ENCODE data around the gene ADAM10. TPM values are rescaled to one million over a fixed set of nuclear protein-coding genes. Genes with fewer than 3 reads are reported as not detected.

Gene ADAM10
- total and polyA plus RNA-seq, 2 donors (not counting 1 experiment from before 2014, with no cell fraction given), result 18.8 to 138 TPM

DNA sequence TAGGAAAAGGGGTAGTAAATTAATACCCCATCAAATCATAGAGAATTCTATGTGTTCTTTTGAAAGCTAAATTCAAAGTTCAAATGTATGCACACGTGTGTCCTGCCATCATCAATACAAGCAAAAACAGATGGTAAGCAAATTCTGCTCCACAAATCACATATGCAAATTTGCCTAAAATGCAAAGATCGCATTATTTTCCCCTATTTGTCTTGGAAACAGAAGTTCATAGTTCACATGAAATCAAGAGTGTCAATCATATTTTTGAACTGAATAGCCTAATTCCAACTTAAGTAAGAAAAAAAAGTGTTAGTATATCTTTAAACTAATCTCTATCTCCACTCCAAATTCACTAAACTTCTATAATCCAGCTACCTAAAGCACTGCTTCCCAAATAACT lies 8.5 kb downstream of the ADAM10 start:
- no peak overlapping the region for H2AFZ ChIP-seq (ENCODE audit: insufficient read depth, low read depth, low read length, poor library complexity, severe bottlenecking)
- peaks cover 6 to 22% of the 10 kb centered on the region in 2 donors for H3K4me1 ChIP-seq (ENCODE audit: control insufficient read depth in 2 of 2, insufficient read depth in 2 of 2, low read length in 2 of 2)
- no peaks in the 10 kb centered on the region for H3K36me3 ChIP-seq (replicated peaks in 1 of 2; ENCODE audit: control extremely low read depth in 1 of 2, control insufficient read depth in 1 of 2, extremely low read depth in 1 of 2, insufficient read depth in 2 of 2, low read length in 1 of 2)
- peaks cover 98% of the 10 kb centered on the region for H3K79me2 ChIP-seq (ENCODE audit: control insufficient read depth, insufficient read depth, low read length)
- no peaks in the 10 kb centered on the region for H3K27me3 Mint-ChIP-seq
- H3K4me3 ChIP-seq (ENCODE audit: control extremely low read depth in 1 of 5, extremely low read depth in 1 of 5, insufficient read depth in 1 of 5, low read depth in 2 of 5, low read length in 4 of 5), result no peak overlapping the region
- H3K4me2 ChIP-seq (replicated peaks; ENCODE audit: low read depth, low read length, poor library complexity, severe bottlenecking), result no peak overlapping the region
- H3K27me3 ChIP-seq (replicated peaks in 1 of 4; ENCODE audit: control extremely low read depth in 1 of 4, control insufficient read depth in 3 of 4, insufficient read depth in 4 of 4, low read length in 3 of 4), result no peaks in the 10 kb centered on the region
- intact Hi-C loops (cut with micrococcal nuclease), result no loop called here
- H3K4me1 Mint-ChIP-seq, result peaks cover 74% of the 10 kb centered on the region
- peaks cover 54% of the 10 kb centered on the region for H4K20me1 ChIP-seq (ENCODE audit: control insufficient read depth, insufficient read depth, low read length, poor library complexity, severe bottlenecking)
- H3K9ac ChIP-seq (ENCODE audit: low read length), result no peak overlapping the region
- no peak for TF ChIP-seq EZH2 (IDR thresholded peaks at IDR 0.05; ENCODE audit: borderline replicate concordance, insufficient read depth, low read depth, low read length, poor library complexity, severe bottlenecking)
- TF ChIP-seq, protein P1, sequence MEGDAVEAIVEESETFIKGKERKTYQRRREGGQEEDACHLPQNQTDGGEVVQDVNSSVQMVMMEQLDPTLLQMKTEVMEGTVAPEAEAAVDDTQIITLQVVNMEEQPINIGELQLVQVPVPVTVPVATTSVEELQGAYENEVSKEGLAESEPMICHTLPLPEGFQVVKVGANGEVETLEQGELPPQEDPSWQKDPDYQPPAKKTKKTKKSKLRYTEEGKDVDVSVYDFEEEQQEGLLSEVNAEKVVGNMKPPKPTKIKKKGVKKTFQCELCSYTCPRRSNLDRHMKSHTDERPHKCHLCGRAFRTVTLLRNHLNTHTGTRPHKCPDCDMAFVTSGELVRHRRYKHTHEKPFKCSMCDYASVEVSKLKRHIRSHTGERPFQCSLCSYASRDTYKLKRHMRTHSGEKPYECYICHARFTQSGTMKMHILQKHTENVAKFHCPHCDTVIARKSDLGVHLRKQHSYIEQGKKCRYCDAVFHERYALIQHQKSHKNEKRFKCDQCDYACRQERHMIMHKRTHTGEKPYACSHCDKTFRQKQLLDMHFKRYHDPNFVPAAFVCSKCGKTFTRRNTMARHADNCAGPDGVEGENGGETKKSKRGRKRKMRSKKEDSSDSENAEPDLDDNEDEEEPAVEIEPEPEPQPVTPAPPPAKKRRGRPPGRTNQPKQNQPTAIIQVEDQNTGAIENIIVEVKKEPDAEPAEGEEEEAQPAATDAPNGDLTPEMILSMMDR (IDR thresholded peaks at IDR 0.05), result no peak
- H3K27ac Mint-ChIP-seq, result no peak overlapping the region
- H3K27ac ChIP-seq (ENCODE audit: low read length in 2 of 2), result no peak overlapping the region
- H3K4me3 Mint-ChIP-seq, result no peak overlapping the region
- POLR2A ChIA-PET, result no interaction called here
- no peak for DNase-seq
- no peaks in the 10 kb centered on the region for H3K9me3 Mint-ChIP-seq (ENCODE audit: insufficient read depth)
- no peak for ATAC-seq (ENCODE audit: low read depth)
- CTCF ChIA-PET, result interaction anchor here (1.1 kb wide), 1 partner anchor 19 kb away, joined by 3 read pairs; no protein-coding TSS in a partner anchor
- H3K9me3 ChIP-seq (ENCODE audit: control extremely low read depth in 1 of 3, control insufficient read depth in 2 of 3, insufficient read depth in 1 of 3, low read length in 2 of 3), result no peaks in the 10 kb centered on the region
- no CpG with 5 or more reads among the region's 2 CpGs for WGBS (ENCODE audit: insufficient coverage)

DNA sequence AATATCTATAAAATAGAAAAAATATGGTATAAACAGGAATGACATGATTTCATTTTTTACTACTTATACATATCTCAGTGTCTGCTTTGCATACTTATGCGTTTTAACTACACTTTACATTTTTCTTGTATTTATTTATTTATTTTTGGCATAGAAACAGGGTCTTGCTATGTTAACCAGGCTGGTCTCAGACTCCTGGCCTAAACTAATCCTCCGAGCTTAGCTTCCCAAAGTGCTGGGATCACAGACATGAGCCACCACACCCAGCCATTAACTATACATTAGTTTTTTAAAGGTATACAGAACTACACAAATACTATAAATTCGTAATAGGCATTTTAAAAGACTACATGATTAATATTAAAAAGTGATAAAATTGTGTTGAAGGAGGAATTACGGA lies 9.1 kb downstream of the ADAM10 start:
- H3K4me2 ChIP-seq (replicated peaks; ENCODE audit: low read depth, low read length, poor library complexity, severe bottlenecking), result no peak overlapping the region
- no peaks in the 10 kb centered on the region for H3K9me3 ChIP-seq (ENCODE audit: control extremely low read depth in 1 of 3, control insufficient read depth in 2 of 3, insufficient read depth in 1 of 3, low read length in 2 of 3)
- H3K4me3 ChIP-seq (ENCODE audit: control extremely low read depth in 1 of 5, extremely low read depth in 1 of 5, insufficient read depth in 1 of 5, low read depth in 2 of 5, low read length in 4 of 5), result no peak overlapping the region
- no peak overlapping the region for H3K27ac Mint-ChIP-seq
- no peak overlapping the region for H3K4me3 Mint-ChIP-seq
- TF ChIP-seq, protein P1 (IDR thresholded peaks at IDR 0.05), result no peak
- TF ChIP-seq EZH2 (IDR thresholded peaks at IDR 0.05; ENCODE audit: borderline replicate concordance, insufficient read depth, low read depth, low read length, poor library complexity, severe bottlenecking), result no peak
- no peak overlapping the region for H2AFZ ChIP-seq (ENCODE audit: insufficient read depth, low read depth, low read length, poor library complexity, severe bottlenecking)
- ATAC-seq (ENCODE audit: low read depth) (no peak), DNase-seq (no peak)
- no peaks in the 10 kb centered on the region for H3K27me3 Mint-ChIP-seq
- H3K9ac ChIP-seq (ENCODE audit: low read length), result no peak overlapping the region
- H3K27ac ChIP-seq (ENCODE audit: low read length in 2 of 2), result no peak overlapping the region
- POLR2A ChIA-PET, result no interaction called here
- peaks cover 75% of the 10 kb centered on the region for H3K4me1 Mint-ChIP-seq
- no peaks in the 10 kb centered on the region for H3K9me3 Mint-ChIP-seq (ENCODE audit: insufficient read depth)
- no peaks in the 10 kb centered on the region for H3K36me3 ChIP-seq (replicated peaks in 1 of 2; ENCODE audit: control extremely low read depth in 1 of 2, control insufficient read depth in 1 of 2, extremely low read depth in 1 of 2, insufficient read depth in 2 of 2, low read length in 1 of 2)
- H4K20me1 ChIP-seq (ENCODE audit: control insufficient read depth, insufficient read depth, low read length, poor library complexity, severe bottlenecking), result peaks cover 60% of the 10 kb centered on the region
- H3K79me2 ChIP-seq (ENCODE audit: control insufficient read depth, insufficient read depth, low read length), result peaks cover 98% of the 10 kb centered on the region
- no peaks in the 10 kb centered on the region for H3K27me3 ChIP-seq (replicated peaks in 1 of 4; ENCODE audit: control extremely low read depth in 1 of 4, control insufficient read depth in 3 of 4, insufficient read depth in 4 of 4, low read length in 3 of 4)
- no CpG with 5 or more reads among the region's 4 CpGs for WGBS (ENCODE audit: insufficient coverage)
- intact Hi-C loops (cut with micrococcal nuclease), result no loop called here
- H3K4me1 ChIP-seq (ENCODE audit: control insufficient read depth in 2 of 2, insufficient read depth in 2 of 2, low read length in 2 of 2), result peaks cover 3 to 21% of the 10 kb centered on the region in 2 donors
- CTCF ChIA-PET, result interaction anchor here (1.1 kb wide), 1 partner anchor 31 kb away, joined by 3 read pairs; the partner anchor contains the start of gene MINDY2
